DOHH2 (cell line): ENCODE data around the gene SNRNP200.

Source experiments
- EZH2phosphoT487 ChIP-seq: fragments of 200-600 bp; sonication (generic); IDR thresholded peaks from 2 replicates; pipeline ENCODE4 v1.6.1; 2017; ENCODE audit warnings: borderline replicate concordance, mild to moderate bottlenecking, antibody characterized with exemption, low read length, moderate library complexity, mixed read lengths
- TF ChIP-seq, protein P1 (sequence below): fragments of 200-600 bp; sonication (generic); IDR thresholded peaks from one replicate; pipeline ENCODE4 v1.5.1; 2014; ENCODE audit warnings: antibody characterized with exemption, mild to moderate bottlenecking, low read depth, low read length; ENCODE audit not compliant: poor library complexity, severe bottlenecking

GRCh38 chr2:96264656-96265348 lies 40.5 kb downstream of the SNRNP200 start:
- TF ChIP-seq, protein P1, sequence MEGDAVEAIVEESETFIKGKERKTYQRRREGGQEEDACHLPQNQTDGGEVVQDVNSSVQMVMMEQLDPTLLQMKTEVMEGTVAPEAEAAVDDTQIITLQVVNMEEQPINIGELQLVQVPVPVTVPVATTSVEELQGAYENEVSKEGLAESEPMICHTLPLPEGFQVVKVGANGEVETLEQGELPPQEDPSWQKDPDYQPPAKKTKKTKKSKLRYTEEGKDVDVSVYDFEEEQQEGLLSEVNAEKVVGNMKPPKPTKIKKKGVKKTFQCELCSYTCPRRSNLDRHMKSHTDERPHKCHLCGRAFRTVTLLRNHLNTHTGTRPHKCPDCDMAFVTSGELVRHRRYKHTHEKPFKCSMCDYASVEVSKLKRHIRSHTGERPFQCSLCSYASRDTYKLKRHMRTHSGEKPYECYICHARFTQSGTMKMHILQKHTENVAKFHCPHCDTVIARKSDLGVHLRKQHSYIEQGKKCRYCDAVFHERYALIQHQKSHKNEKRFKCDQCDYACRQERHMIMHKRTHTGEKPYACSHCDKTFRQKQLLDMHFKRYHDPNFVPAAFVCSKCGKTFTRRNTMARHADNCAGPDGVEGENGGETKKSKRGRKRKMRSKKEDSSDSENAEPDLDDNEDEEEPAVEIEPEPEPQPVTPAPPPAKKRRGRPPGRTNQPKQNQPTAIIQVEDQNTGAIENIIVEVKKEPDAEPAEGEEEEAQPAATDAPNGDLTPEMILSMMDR: peak; percentile 86
- no peak for TF ChIP-seq EZH2phosphoT487
